AG10803 (cell line): ENCODE measurements around the gene PLCB1.

Experiments
- DNase-seq: peaks from one replicate; pipeline ENCODE4 v3.0.0; 2010; ENCODE audit warnings: low read depth
- H3K4me3 ChIP-seq: 2 replicates; pipeline ENCODE4 v1.5.1; 2011; ENCODE audit warnings: mild to moderate bottlenecking, low read length, control low read depth
- TF ChIP-seq, protein P1 (sequence below): conservative IDR thresholded peaks from 2 replicates; pipeline ENCODE4 v1.5.1; 2011; ENCODE audit warnings: mild to moderate bottlenecking, low read length, control low read depth, inconsistent platforms

Gene PLCB1

DNA sequence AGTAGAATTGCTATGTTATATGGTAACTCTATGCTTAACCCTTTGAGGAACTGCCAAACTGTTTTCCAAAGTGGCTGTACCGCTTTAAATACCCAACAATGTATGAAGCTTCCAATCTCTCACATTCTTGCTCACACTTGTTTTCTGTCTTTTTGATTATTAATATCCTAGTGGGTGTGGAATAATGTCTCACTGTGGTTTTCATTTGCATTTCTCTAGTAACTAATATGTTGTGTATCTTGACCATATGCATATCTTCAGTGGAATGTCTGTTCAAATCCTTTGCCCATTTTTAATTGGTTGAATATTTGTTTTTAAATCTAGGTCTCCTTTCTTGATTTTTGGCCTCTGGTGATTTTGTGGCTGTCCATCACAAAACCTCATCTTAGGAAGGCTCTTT, 759.0 kb downstream of the PLCB1 start:
- TF ChIP-seq, protein P1, sequence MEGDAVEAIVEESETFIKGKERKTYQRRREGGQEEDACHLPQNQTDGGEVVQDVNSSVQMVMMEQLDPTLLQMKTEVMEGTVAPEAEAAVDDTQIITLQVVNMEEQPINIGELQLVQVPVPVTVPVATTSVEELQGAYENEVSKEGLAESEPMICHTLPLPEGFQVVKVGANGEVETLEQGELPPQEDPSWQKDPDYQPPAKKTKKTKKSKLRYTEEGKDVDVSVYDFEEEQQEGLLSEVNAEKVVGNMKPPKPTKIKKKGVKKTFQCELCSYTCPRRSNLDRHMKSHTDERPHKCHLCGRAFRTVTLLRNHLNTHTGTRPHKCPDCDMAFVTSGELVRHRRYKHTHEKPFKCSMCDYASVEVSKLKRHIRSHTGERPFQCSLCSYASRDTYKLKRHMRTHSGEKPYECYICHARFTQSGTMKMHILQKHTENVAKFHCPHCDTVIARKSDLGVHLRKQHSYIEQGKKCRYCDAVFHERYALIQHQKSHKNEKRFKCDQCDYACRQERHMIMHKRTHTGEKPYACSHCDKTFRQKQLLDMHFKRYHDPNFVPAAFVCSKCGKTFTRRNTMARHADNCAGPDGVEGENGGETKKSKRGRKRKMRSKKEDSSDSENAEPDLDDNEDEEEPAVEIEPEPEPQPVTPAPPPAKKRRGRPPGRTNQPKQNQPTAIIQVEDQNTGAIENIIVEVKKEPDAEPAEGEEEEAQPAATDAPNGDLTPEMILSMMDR, result no peak
- H3K4me3 ChIP-seq, result no peak overlapping the region
- no peak for DNase-seq

GRCh38 chr20:8895472-8895871, 763.4 kb downstream of the PLCB1 start:
- no peak overlapping the region for H3K4me3 ChIP-seq
- DNase-seq, result no peak
- TF ChIP-seq, protein P1, result no peak

- TF ChIP-seq, protein P1, result no peak
- no peak for DNase-seq
Observed at GRCh38 chr20:8898823-8899222, 766.8 kb downstream of the PLCB1 start.

GRCh38 chr20:8901237-8902025, 769.4 kb downstream of the PLCB1 start:
- DNase-seq, result peak; percentile 70
- TF ChIP-seq, protein P1, result no peak
- H3K4me3 ChIP-seq, result no peak overlapping the region

More at GRCh38 chr20:8898823-8899222, 766.8 kb downstream of the PLCB1 start:
- H3K4me3 ChIP-seq, result no peak overlapping the region

GRCh38 chr20:8903655-8904605, 771.9 kb downstream of the PLCB1 start:
- no peak overlapping the region for H3K4me3 ChIP-seq
- TF ChIP-seq, protein P1, result no peak
- peak; percentile 11 for DNase-seq

GRCh38 chr20:8909596-8909995, 777.5 kb downstream of the PLCB1 start:
- TF ChIP-seq, protein P1, result no peak
- H3K4me3 ChIP-seq, result no peak overlapping the region
- DNase-seq, result peak; percentile 44

GRCh38 chr20:8912096-8912495, 780.0 kb downstream of the PLCB1 start:
- no peak overlapping the region for H3K4me3 ChIP-seq

More at GRCh38 chr20:8912096-8912495, 780.0 kb downstream of the PLCB1 start:
- TF ChIP-seq, protein P1, result no peak
- DNase-seq, result no peak
